Effector memory CD4-positive, alpha-beta T cell (primary cell): Measurements from ENCODE around the gene WNT11.
A peak's percentile ranks its signal among the peaks of the same experiment; 100 is the strongest.

Experiments
- DNase-seq, 3 donors: peaks; one replicate each; pipeline ENCODE4 v3.0.0-alpha.2; 2020
- H3K27ac ChIP-seq: 2 replicates; pipeline ENCODE4 v1.7.0; 2013; ENCODE audit warnings: mild to moderate bottlenecking, low read length, moderate library complexity; ENCODE audit not compliant: insufficient read depth, poor library complexity, severe bottlenecking
- H3K27me3 ChIP-seq: replicated peaks from 2 replicates; pipeline ENCODE4 v1.7.0; 2013; ENCODE audit warnings: mild to moderate bottlenecking, low read length; ENCODE audit not compliant: insufficient read depth, control insufficient read depth, poor library complexity, severe bottlenecking
- H3K36me3 ChIP-seq: 2 replicates; pipeline ENCODE4 v1.7.0; 2013; ENCODE audit warnings: mild to moderate bottlenecking, low read length, moderate library complexity; ENCODE audit not compliant: control insufficient read depth, insufficient read depth
- H3K4me1 ChIP-seq: 2 replicates; pipeline ENCODE4 v1.7.0; 2013; ENCODE audit warnings: low read length, mild to moderate bottlenecking; ENCODE audit not compliant: control insufficient read depth, insufficient read depth, poor library complexity, severe bottlenecking
- H3K4me3 ChIP-seq: 2 replicates; pipeline ENCODE4 v1.7.0; 2013; ENCODE audit warnings: low read length, low read depth, mild to moderate bottlenecking; ENCODE audit not compliant: insufficient read depth, poor library complexity, severe bottlenecking
- H3K9me3 ChIP-seq: 2 replicates; pipeline ENCODE4 v1.7.0; 2013; ENCODE audit warnings: mild to moderate bottlenecking, low read length, moderate library complexity; ENCODE audit not compliant: control insufficient read depth

Gene WNT11

DNA sequence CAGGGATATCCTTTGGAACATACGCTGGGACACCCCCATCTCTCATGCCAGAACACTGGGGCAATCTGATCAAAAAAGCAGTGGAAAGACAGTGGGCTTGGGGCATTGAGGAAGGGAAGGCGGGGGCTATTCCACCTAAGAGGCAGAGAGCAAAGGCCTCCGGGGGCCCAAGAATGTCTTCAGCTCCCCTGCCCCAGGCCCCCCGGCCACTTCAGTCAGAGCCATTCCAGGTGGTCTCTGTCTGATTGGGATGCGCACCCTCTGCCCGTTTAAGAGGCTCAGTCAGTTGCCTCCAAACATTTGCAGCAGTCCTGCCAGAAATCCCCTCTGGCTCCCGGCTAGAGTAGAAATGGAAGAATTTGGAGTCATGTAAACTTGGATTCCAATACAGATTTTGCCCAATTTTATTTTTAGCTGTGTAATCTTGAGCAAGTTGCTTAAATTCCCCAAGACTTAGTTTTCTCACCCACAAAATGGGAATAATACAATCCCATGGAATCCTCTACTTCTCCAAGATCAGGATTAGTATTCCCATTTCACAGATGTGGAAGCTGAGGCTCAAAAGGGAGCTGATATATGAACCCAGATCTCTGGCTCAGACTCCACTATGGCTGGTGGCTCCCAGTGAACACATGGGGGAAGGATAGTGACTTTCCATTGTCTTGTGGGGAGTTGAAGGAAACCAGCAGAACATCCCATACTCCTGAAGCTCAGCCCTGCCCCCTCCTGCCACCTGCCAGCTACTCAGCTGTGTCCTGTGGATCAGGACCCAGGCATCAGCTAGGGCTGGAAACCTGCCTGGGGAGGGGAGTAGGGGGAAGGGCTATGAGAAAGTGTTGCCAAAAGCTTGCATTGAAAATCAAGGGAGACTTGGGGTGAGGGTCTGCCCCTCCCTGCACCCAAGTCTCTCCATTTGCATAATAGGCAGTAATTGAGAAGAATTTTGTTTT is 6.1 kb upstream of the WNT11 start:
- Histone ChIP-seq H3K36me3 (no peaks in the 10 kb centered on the region), H3K4me1 (peaks cover 26% of the 10 kb centered on the region), H3K27ac (no peak overlapping the region), H3K9me3 (no peaks in the 10 kb centered on the region), H3K4me3 (no peak overlapping the region), H3K27me3 (no peaks in the 10 kb centered on the region)
- no peak for DNase-seq

DNA sequence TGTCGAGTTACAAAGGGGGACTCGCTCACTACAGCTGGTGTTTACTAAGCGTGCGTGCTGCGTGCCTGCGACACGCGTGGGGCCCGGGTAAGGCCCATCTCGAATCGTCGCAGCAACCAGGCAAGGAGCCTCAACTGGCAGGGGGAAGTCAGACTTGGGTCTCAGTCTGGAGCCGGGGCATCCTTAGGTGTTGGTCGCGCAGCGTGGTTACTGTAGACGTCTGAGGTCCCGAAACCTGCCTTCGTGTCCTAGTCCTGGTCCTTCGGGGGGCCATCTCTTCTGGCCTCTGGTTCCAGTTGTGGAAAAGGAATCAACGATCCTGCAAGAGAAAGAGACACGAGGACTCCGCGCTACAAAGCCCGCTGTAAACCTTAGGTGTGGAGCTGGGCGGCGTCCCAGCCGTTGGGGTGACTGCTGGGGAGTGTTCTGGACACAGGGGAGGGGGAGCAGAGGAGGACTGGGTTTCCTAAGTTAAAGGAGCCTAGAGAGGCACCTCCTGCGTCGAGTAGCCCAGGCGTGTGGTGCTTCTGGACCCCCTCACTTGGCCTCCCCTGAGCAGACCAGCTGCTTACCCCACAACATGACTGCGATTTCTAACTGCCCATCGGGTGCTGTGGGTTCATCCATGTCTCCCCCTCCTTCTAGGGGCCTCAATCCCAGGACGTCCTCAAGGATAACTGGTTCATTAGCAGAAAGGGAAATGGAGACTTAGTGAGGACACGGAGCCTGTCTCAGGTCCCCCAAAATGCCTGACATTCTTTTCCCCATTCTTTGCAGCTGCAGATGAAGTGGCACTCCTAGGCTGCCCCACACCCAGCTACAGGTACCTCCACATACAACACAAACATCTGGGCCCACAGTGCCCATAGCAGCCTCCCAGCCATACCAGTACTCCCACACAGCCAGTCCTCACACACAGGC is 4.9 kb upstream of the WNT11 start:
- Histone ChIP-seq H3K4me3 (peak overlapping the region; percentile 63), H3K9me3 (no peaks in the 10 kb centered on the region), H3K27me3 (peaks cover 4% of the 10 kb centered on the region), H3K36me3 (no peaks in the 10 kb centered on the region), H3K27ac (no peak overlapping the region), H3K4me1 (peaks cover 38% of the 10 kb centered on the region)
- DNase-seq, result no peak

DNA sequence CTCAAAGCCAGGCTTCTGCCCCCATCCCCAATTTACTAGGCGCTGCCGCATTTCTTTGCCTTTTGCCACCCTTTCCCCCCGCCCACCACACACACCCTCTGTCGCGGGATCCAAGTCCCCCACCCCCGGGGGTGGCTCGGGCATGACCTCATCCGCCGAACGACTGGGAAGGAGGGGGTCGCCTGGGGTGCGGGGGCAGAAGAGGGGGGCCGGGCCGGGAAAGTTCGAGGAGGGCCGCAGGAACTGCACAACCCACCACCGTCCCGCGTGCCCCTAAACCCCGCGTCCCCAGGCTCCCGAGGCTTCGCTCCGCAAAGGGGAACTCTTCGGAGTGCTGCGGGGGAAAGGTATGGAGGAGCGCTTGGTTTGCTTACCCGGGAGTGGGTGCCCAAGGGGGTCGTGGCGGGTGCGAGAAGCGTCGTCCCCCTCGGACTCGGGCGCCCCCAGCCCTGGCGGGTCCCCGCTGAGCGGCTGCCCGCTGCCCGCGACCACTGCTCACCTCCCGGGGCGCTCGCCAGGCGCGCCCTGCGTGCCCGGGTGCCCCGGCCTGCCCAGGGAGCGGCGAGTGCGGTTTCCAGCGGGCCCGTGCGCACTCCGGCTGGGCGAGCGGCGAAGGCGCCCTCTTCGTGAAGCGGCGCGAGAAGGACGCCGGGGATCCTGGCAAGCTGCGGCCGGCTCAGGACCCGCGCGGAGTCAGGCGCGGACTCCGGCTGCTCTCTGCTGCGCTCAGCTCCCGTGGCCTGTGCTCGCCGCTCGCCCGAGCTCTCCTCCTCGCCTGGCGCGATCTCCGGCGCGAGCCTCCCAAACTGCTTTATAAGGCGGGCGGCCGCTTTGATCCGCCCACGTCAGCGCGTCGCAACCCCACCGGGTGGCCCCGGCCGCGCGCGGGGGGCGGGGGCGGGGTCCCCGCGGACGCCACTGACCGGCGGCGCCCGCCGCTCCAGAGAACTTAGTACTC is 4.0 kb upstream of the WNT11 start:
- peaks cover 13% of the 10 kb centered on the region for H3K27me3 ChIP-seq
- H3K36me3 ChIP-seq, result no peaks in the 10 kb centered on the region
- no peaks in the 10 kb centered on the region for H3K9me3 ChIP-seq
- no peak overlapping the region for H3K27ac ChIP-seq
- no peak for DNase-seq
- peak overlapping the region; percentile 63 for H3K4me3 ChIP-seq
- peaks cover 47% of the 10 kb centered on the region for H3K4me1 ChIP-seq

DNA sequence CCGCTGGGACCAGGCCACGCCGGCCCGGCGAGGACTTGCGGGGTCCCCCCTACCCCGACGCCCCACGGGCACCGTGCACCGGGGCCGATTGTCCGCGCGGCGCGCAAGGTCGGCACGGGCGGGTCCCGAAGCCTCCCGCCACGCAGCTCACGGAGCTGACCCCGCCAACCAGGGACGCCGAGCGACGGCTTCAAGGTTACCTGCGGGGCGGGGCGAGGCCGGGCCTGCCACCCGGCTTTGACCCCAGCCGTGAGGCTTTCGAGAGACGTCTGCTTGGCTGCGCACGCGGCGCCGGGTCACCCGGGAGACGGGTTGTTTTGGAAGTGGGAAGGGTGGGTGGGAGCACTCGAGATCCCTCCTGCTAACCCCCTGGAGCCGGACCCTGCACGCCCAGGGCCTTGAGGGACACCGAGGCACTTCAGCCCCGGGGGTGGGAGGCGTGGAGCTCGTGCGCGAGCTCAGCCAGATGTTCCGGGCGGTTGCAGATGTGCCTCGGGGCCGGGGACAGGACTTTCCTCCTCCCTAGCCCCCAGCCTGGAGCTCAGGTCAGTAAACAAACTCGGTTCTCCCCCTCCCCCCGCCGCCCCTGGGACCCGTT is 3.2 kb upstream of the WNT11 start:
- no peak overlapping the region for H3K27ac ChIP-seq
- H3K36me3 ChIP-seq, result no peaks in the 10 kb centered on the region
- H3K9me3 ChIP-seq, result no peaks in the 10 kb centered on the region
- no peak for DNase-seq
- H3K27me3 ChIP-seq, result peaks cover 21% of the 10 kb centered on the region
- peak overlapping the region; percentile 63 for H3K4me3 ChIP-seq
- peaks cover 47% of the 10 kb centered on the region for H3K4me1 ChIP-seq

DNA sequence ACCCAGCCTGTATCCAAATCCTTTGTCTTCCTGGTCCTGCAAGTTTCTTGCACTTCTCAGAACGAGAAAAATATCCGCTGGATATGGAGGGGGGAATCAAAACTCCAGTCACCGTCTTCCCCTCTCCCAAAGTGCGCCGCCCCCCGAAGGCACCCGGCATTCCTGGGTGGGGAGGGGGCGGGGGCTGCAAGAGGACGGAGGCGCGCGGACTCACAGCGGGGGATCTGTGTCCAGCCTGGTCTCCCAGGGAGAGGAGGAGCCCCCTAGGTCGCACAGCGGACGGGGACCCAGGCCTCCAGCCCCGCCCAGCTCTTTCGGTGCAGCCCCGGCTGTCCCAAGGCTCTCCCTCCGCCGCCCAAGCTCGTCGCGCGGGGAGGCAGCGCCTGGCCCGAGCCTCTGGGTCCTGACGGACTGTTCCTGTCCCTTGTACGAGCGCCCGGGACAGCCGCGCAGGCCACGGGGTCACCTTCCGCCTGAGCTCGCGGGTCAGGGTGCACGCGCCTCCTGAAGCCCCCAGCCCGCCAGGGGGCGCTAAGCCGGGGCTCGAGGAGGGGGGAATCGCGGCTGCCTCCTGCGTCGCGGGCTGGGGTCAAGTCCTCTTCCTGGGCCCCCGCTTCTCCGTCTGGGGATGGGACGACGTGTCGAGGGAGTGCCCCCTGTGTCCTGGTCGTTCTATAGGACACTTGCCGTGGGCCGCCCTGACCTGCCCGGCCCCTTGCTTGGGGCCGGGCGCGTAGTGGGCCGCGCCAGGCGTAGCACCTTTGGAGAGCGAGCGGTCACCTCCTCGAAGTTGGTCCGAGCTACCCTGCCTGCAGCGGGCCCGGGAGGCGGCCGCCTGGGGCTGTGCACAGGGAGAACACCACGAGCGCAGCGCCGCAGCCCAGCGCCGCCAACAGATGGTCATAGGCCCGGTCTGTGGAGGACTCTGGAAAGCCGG is 2.4 kb upstream of the WNT11 start:
- H3K9me3 ChIP-seq, result no peaks in the 10 kb centered on the region
- H3K4me1 ChIP-seq, result peaks cover 47% of the 10 kb centered on the region
- H3K36me3 ChIP-seq, result no peaks in the 10 kb centered on the region
- peak overlapping the region; percentile 63 for H3K4me3 ChIP-seq
- H3K27ac ChIP-seq, result no peak overlapping the region
- peak; percentile 44 to 66 (median 55) for DNase-seq
- peaks cover 26% of the 10 kb centered on the region for H3K27me3 ChIP-seq

DNA sequence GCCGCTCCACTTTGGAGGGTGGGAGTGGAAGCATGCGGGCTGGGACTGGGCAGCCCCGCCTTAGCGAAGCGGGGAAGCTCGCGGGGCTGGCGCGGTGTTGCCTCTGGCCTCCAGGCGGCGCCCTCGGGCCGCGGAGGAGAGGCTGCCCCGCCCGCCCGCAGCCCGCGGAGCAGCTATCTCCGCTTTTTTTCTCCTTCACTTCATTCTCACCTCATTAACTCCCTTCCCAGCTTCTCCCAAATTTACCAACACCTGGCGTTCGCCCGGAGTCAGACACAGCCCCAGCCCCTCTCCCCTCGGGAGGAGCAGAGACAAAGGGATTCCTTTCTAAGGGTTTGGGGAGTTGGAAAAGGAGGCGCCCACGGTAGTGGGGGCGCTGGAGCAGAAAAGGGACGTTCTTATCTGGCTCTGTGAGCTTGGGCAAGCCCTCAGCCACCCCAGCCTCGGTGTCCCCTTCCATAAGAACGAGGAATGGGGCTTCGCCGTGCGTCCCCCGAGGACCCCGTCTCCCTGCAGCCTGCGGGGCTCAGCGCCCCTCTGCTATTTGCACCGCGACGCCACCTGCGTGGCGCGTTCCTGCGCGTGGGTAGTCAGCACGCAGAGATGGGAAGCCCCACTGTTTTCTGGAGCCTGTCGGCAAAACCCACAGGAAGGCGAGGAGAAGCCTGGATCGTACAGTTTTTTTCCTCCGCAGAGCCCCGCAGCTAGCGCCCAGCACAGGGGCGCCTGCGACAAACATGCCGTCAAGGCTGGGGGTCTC is 1.5 kb upstream of the WNT11 start:
- Histone ChIP-seq H3K36me3 (no peaks in the 10 kb centered on the region), H3K27me3 (peaks cover 26% of the 10 kb centered on the region), H3K4me1 (peaks cover 47% of the 10 kb centered on the region)

DNA sequence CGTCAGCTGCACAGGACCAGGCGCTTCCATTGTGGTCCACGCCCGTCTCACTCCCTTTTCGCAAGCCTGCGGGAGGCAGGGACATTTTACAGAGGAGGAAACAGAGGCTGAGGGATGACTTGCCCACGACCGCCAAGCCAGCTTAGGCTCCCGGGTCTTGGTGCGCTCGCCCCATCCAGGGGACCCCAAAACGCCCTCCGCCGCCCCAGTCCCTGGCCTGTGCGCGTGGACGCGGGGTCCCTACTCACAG is 300 bp downstream of the WNT11 start:
- H3K4me1 ChIP-seq, result peaks cover 47% of the 10 kb centered on the region
- H3K9me3 ChIP-seq, result no peaks in the 10 kb centered on the region
- peaks cover 26% of the 10 kb centered on the region for H3K27me3 ChIP-seq
- peak overlapping the region; percentile 63 for H3K4me3 ChIP-seq
- H3K27ac ChIP-seq, result no peak overlapping the region
- DNase-seq, result no peak
- no peaks in the 10 kb centered on the region for H3K36me3 ChIP-seq

More for the DNA sequence above, 1.5 kb upstream of the WNT11 start:
- Histone ChIP-seq H3K27ac (no peak overlapping the region), H3K9me3 (no peaks in the 10 kb centered on the region), H3K4me3 (peak overlapping the region; percentile 63)
- DNase-seq, result peak; percentile 51 to 65 (median 52)

DNA sequence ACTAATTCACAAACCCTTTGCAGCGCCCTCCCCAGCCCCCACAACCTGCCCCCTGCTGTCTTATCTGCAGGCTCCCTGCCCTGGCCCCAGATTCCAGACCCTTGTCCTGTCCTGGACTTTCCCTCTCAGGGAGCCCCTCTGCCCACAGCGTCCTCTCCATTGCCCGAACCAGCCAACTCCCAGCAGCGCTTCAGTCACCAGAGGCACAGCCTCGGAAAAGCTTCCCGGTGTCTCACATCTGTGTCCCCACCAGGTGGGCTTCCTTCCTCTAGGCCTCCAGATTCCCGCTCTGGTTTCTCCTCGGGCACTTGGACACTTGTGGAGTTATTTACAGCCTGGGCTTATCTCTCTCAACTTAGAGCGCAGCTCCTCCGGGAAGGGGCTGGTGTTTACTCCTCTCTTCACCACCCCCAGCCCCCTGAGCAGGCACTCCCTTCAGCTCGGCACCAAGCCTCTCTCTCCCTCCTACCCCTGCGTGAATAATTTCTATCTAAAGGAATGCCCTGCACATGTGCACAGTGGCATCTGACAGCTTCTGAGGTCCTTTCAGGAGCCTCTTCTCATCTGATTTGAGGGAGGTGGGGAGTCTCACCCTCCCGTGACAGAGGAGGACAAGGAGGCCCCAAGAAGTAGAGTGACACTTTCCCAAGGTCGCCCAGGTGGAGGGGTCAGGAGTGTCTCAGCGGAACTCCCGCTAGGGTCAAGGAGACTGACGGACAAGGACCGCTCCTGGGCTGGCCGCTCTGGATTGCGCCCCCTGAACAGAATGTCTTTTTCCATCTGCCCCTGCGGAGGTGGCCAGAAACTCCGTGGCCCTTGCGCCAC is 838 bp downstream of the WNT11 start:
- H3K4me3 ChIP-seq, result peak overlapping the region; percentile 63
- H3K27me3 ChIP-seq, result peaks cover 26% of the 10 kb centered on the region
- peaks cover 47% of the 10 kb centered on the region for H3K4me1 ChIP-seq
- no peaks in the 10 kb centered on the region for H3K9me3 ChIP-seq
- no peak overlapping the region for H3K27ac ChIP-seq
- H3K36me3 ChIP-seq, result no peaks in the 10 kb centered on the region
- no peak for DNase-seq
